Measurements from ENCODE around the gene MYOM1.

GRCh38 chr18:3027370-3027891, 192.3 kb downstream of the MYOM1 start:
- TF ChIP-seq CTCF (IDR thresholded peaks at IDR 0.05) = no peak
- TF ChIP-seq POLR2A (IDR thresholded peaks at IDR 0.05) = no peak
